GM12873 (cell line): ENCODE measurements around the gene SNTA1.

Experiments used
- CTCF ChIP-seq: IDR thresholded peaks from 2 replicates; pipeline ENCODE4 v1.5.1; 2012; ENCODE audit warnings: low read depth, mild to moderate bottlenecking, moderate library complexity, low read length, control low read depth; ENCODE audit not compliant: insufficient read depth; ENCODE audit errors: missing control alignments

Gene SNTA1

GRCh38 chr20:33410081-33410742 lies 33.4 kb downstream of the SNTA1 start:
- no peak for TF ChIP-seq CTCF

GRCh38 chr20:33408716-33409654 lies 34.6 kb downstream of the SNTA1 start:
- TF ChIP-seq CTCF = no peak

GRCh38 chr20:33408313-33408712 lies 35.2 kb downstream of the SNTA1 start:
- no peak for TF ChIP-seq CTCF

- no peak for TF ChIP-seq CTCF
These were observed 35.8 kb downstream of the SNTA1 start for GRCh38 chr20:33407796-33408195.

GRCh38 chr20:33407251-33407650 lies 36.3 kb downstream of the SNTA1 start:
- TF ChIP-seq CTCF = no peak

- no peak for TF ChIP-seq CTCF
These were observed 39.3 kb downstream of the SNTA1 start for GRCh38 chr20:33404281-33404680.

- no peak for TF ChIP-seq CTCF
These were observed 41.6 kb downstream of the SNTA1 start for GRCh38 chr20:33401921-33402369.
